B cell (primary cell): ENCODE data around the gene KIF2A. TPM values are rescaled to one million over a fixed set of nuclear protein-coding genes. Genes with fewer than 3 reads are reported as not detected.

Experiments used
- ATAC-seq: fragments of 200-7000 bp; cut with Tn5 transposase; one replicate; pipeline ENCODE4 v1.10.0; 2021; ENCODE audit warnings: low read depth, mild to moderate bottlenecking, moderate number of reproducible peaks, moderate library complexity
- CTCF ChIA-PET: fragments of 350-600 bp; sonication (Branson Sonifier 250); formaldehyde crosslinking; loops from one replicate; lab custom pipeline; 2021; ENCODE audit warnings: antibody characterized with exemption, inconsistent platforms; lab: Charles Lee
- POLR2A ChIA-PET: fragments of 350-600 bp; sonication (Branson Sonifier 250); formaldehyde crosslinking; loops from one replicate; lab custom pipeline; 2021; ENCODE audit warnings: antibody characterized with exemption; lab: Charles Lee
- DNase-seq: peaks from one replicate; pipeline ENCODE4 v3.0.0; 2013
- H2AFZ ChIP-seq: 2 replicates; pipeline ENCODE4 v1.6.1; 2012; ENCODE audit warnings: mild to moderate bottlenecking, low read depth, low read length; ENCODE audit not compliant: insufficient read depth, poor library complexity, severe bottlenecking
- H3K27ac ChIP-seq, 2 donors: 1 replicate in 1 of 2; 2 replicates in 1 of 2; pipeline ENCODE4 v1.5.1; 2012 to 2013; ENCODE audit warnings: low read length in 2 of 2, mild to moderate bottlenecking in 2 of 2, moderate library complexity in 1 of 2
- H3K27me3 ChIP-seq, 4 experiments: fragments of 200-600 bp in 1 of 4; sonication (generic) in 1 of 4; replicated peaks in 1 of 4; 1 replicate in 2 of 4; 2 replicates in 2 of 4; pipeline versions ENCODE4 v1.6.1 to v1.7.0; 2013 to 2016; ENCODE audit warnings: low read length in 3 of 4, mild to moderate bottlenecking in 2 of 4, mixed read lengths in 1 of 4, moderate library complexity in 1 of 4; ENCODE audit not compliant: insufficient read depth in 4 of 4, control insufficient read depth in 3 of 4; ENCODE audit errors: control extremely low read depth in 1 of 4
- H3K36me3 ChIP-seq, 2 experiments: replicated peaks in 1 of 2; 1 replicate in 1 of 2; 2 replicates in 1 of 2; pipeline versions ENCODE4 v1.6.1 to v1.7.1; 2013; ENCODE audit warnings: low read length in 1 of 2; ENCODE audit not compliant: insufficient read depth in 2 of 2, control insufficient read depth in 1 of 2; ENCODE audit errors: control extremely low read depth in 1 of 2, extremely low read depth in 1 of 2
- H3K4me1 ChIP-seq, 2 donors: fragments of 200-600 bp in 1 of 2; sonication (generic) in 1 of 2; 1 replicate in 1 of 2; 2 replicates in 1 of 2; pipeline versions ENCODE4 v1.5.1 to v1.6.1; 2013 to 2017; ENCODE audit warnings: low read length in 2 of 2; ENCODE audit not compliant: control insufficient read depth in 2 of 2, insufficient read depth in 2 of 2
- H3K4me2 ChIP-seq: replicated peaks from 2 replicates; pipeline ENCODE3; 2012; ENCODE audit warnings: mild to moderate bottlenecking, low read depth, low read length; ENCODE audit not compliant: poor library complexity, severe bottlenecking
- H3K4me3 ChIP-seq, 5 experiments: fragments of 200-600 bp in 1 of 5; sonication (generic) in 1 of 5; 1 replicate in 3 of 5; 2 replicates in 2 of 5; pipeline versions ENCODE4 v1.5.1 to v1.7.0; 2011 to 2016; ENCODE audit warnings: low read length in 4 of 5, mild to moderate bottlenecking in 4 of 5, low read depth in 2 of 5, control low read depth in 1 of 5, moderate library complexity in 1 of 5; ENCODE audit not compliant: insufficient read depth in 1 of 5; ENCODE audit errors: control extremely low read depth in 1 of 5, extremely low read depth in 1 of 5
- H3K79me2 ChIP-seq: fragments of 200-600 bp; sonication (generic); one replicate; pipeline ENCODE4 v1.6.0; 2016; ENCODE audit warnings: low read length; ENCODE audit not compliant: control insufficient read depth, insufficient read depth
- H3K9ac ChIP-seq: fragments of 200-600 bp; sonication (generic); 2 replicates; pipeline ENCODE4 v1.6.1; 2017; ENCODE audit warnings: mild to moderate bottlenecking, low read length, moderate library complexity
- H3K9me3 ChIP-seq, 3 donors: one replicate each; pipeline versions ENCODE4 v1.6.1 to v1.7.1; 2013; ENCODE audit warnings: low read length in 2 of 3; ENCODE audit not compliant: control insufficient read depth in 2 of 3, insufficient read depth in 1 of 3; ENCODE audit errors: control extremely low read depth in 1 of 3
- H4K20me1 ChIP-seq: 2 replicates; pipeline ENCODE4 v1.6.0; 2012; ENCODE audit warnings: mild to moderate bottlenecking, low read length; ENCODE audit not compliant: insufficient read depth, control insufficient read depth, poor library complexity, severe bottlenecking
- H3K27ac Mint-ChIP-seq: one replicate; pipeline ENCODE4 v1.8.0; 2021; ENCODE audit warnings: mixed read lengths
- H3K27me3 Mint-ChIP-seq: one replicate; pipeline ENCODE4 v1.8.0; 2021; ENCODE audit warnings: mixed read lengths
- H3K4me1 Mint-ChIP-seq: one replicate; pipeline ENCODE4 v1.8.0; 2021; ENCODE audit warnings: mixed read lengths
- H3K4me3 Mint-ChIP-seq: one replicate; pipeline ENCODE4 v1.8.0; 2021; ENCODE audit warnings: mixed read lengths
- H3K9me3 Mint-ChIP-seq: one replicate; pipeline ENCODE4 v1.8.0; 2022; ENCODE audit warnings: mixed read lengths; ENCODE audit not compliant: insufficient read depth
- EZH2 ChIP-seq: IDR thresholded peaks from 2 replicates; pipeline ENCODE4 v1.6.1; 2012; ENCODE audit warnings: borderline replicate concordance, low read depth, mild to moderate bottlenecking, moderate library complexity, low read length; ENCODE audit not compliant: insufficient read depth, poor library complexity, severe bottlenecking
- WGBS: methylation state at CpG from one replicate; pipeline ENCODE4 v1.1.5; 2013; ENCODE audit warnings: missing lambda C conversion rate; ENCODE audit not compliant: insufficient coverage; 5-methylcytosine and 5-hydroxymethylcytosine counted together
- intact Hi-C: fragments of 100-400 bp; cut with micrococcal nuclease; formaldehyde crosslinking; loops from one replicate; pipeline ENCODE4 v1.10.0; 2022
- polyA plus RNA-seq: library from polyadenylated mRNA; depleted of rRNA; stranded (reverse); fragments of >200 nt; gene quantifications from 2 replicates; pipeline ENCODE4 v1.2.3, GENCODE V29; 2012
- total RNA-seq, 2 donors: library from RNA; stranded (reverse); fragments of 120-200 nt in 1 of 2; gene quantifications; 1 replicate in 1 of 2; 2 replicates in 1 of 2; pipeline versions ENCODE4 v1.2.3 to v1.2.4, GENCODE V29; 2013 to 2022
- TF ChIP-seq, protein P1 (sequence below): fragments of 200-600 bp; IDR thresholded peaks from one replicate; pipeline ENCODE4 v1.8.0; 2022; ENCODE audit warnings: antibody characterized with exemption, mild to moderate bottlenecking

KIF2A gene
- total and polyA plus RNA-seq, 2 donors (not counting 1 experiment from before 2014, with no cell fraction given) = 12.9 to 59.0 TPM

DNA sequence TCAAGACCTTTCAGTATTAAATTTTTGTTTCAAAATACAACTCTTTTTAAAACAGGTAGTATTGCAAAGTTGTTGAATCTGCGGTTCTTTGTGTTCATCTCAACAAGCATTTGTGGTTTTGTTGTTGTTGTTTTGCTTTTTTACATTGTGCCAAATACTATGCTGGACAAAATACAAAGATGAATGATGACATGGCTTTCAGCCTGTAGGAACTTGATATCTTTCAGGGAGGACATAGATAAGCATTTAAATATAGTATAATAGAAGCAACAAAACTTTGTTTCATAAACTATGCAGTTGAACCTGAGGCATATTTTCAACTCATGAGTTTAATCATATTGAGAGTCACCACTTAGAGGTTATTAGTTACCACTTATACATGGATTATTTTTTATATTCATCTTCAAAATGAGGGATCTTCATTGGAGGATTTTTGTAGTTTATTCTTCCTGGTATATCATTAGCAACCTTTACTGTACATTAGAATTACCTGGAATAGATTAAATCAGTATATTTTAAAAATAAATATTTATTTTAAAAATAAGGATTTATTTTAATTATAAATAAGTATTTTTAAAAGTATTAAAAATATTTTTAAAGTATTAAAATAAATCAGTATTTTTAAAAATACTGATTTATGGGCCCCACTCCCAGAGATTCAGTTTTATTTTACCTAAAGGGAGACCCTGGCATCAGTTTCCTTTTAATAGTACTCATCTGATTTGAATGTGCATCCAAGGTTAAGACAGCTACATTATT, 42.9 kb downstream of the KIF2A start:
- H3K27ac Mint-ChIP-seq = peak overlapping the region; percentile 23
- WGBS = no CpG with 5 or more reads among the region's 1 CpG

More for the DNA sequence above, 42.9 kb downstream of the KIF2A start:
- Histone ChIP-seq H3K27ac (peak overlapping the region in 1 of 2 donors; percentile 15), H4K20me1 (no peaks in the 10 kb centered on the region), H3K4me1 (no peaks in the 10 kb centered on the region), H3K4me3 (no peak overlapping the region), H3K27me3 (no peaks in the 10 kb centered on the region), H3K4me2 (no peak overlapping the region), H3K9ac (no peak overlapping the region), H2AFZ (no peak overlapping the region), H3K79me2 (peaks cover 19% of the 10 kb centered on the region), H3K36me3 (peaks cover 5 to 21% of the 10 kb centered on the region in 2 experiments), H3K9me3 (no peaks in the 10 kb centered on the region)
- intact Hi-C loops = no loop called here
- Mint-ChIP-seq H3K27me3 (no peaks in the 10 kb centered on the region), H3K4me1 (peaks cover 2% of the 10 kb centered on the region), H3K9me3 (no peaks in the 10 kb centered on the region), H3K4me3 (no peak overlapping the region)
- no peak for TF ChIP-seq EZH2
- TF ChIP-seq, protein P1, sequence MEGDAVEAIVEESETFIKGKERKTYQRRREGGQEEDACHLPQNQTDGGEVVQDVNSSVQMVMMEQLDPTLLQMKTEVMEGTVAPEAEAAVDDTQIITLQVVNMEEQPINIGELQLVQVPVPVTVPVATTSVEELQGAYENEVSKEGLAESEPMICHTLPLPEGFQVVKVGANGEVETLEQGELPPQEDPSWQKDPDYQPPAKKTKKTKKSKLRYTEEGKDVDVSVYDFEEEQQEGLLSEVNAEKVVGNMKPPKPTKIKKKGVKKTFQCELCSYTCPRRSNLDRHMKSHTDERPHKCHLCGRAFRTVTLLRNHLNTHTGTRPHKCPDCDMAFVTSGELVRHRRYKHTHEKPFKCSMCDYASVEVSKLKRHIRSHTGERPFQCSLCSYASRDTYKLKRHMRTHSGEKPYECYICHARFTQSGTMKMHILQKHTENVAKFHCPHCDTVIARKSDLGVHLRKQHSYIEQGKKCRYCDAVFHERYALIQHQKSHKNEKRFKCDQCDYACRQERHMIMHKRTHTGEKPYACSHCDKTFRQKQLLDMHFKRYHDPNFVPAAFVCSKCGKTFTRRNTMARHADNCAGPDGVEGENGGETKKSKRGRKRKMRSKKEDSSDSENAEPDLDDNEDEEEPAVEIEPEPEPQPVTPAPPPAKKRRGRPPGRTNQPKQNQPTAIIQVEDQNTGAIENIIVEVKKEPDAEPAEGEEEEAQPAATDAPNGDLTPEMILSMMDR = no peak
- no peak for ATAC-seq
- CTCF ChIA-PET = interaction anchor here (1.3 to 1.6 kb wide), 2 partner anchors 121 to 125 kb away, joined by 3 to 12 read pairs; no protein-coding TSS in a partner anchor
- no peak for DNase-seq
- POLR2A ChIA-PET = interaction anchor here (0.6 kb wide), 1 partner anchor 135 kb away, joined by 4 read pairs; no protein-coding TSS in a partner anchor
